ENCODE data around the gene CCDC148. TPM values are rescaled to one million over a fixed set of nuclear protein-coding genes. Genes with fewer than 3 reads are reported as not detected.
A peak's percentile ranks its signal among the peaks of the same experiment; 100 is the strongest.

The CCDC148 gene
- total and polyA plus RNA-seq, 10 of the 15 experiments (the other 5 are each of a cell fraction or from before 2014, with no cell fraction given) = 0.07 to 0.30 (median 0.18) TPM; not detected in 7

DNA sequence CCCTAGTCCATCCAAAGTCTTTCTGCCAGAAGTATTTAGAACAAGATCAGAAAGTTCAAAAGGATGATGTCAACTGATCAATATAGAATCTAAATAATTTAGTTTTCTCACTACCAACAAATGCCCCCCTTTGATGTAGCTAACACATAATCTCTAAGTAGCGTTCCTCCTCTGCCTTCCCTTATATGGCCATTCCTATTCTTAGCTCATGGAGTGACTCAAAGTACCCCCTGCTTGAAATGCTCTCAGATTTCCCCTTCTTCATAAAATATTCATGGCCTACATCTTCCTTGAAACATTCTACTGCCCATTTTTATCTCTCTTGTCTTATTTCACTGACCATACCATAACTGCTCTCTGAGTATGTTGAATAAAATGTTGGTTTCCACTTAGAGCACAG is 203.4 kb downstream of the CCDC148 start:
- Histone ChIP-seq H3K9ac (ENCODE audit: control insufficient read depth, insufficient read depth, low read length) (no peak overlapping the region), H3K9me3 (replicated peaks; ENCODE audit: control insufficient read depth, insufficient read depth, low read length) (no peaks in the 10 kb centered on the region), H4K20me1 (ENCODE audit: control insufficient read depth, insufficient read depth) (no peaks in the 10 kb centered on the region), H3K36me3 (ENCODE audit: control insufficient read depth in 2 of 2, insufficient read depth in 2 of 2, low read length in 1 of 2) (no peaks in the 10 kb centered on the region), H3K4me1 (ENCODE audit: control insufficient read depth, insufficient read depth, low read length) (no peaks in the 10 kb centered on the region), H3K27ac (ENCODE audit: control insufficient read depth, insufficient read depth) (no peak overlapping the region), H3K27me3 (replicated peaks in 1 of 2; ENCODE audit: control insufficient read depth in 2 of 2, insufficient read depth in 2 of 2, low read length in 1 of 2) (no peaks in the 10 kb centered on the region), H3K79me2 (ENCODE audit: control insufficient read depth, insufficient read depth, low read length) (no peaks in the 10 kb centered on the region), H3K4me3 (no peak overlapping the region), H3K4me2 (ENCODE audit: control insufficient read depth, insufficient read depth) (no peak overlapping the region), H2AFZ (ENCODE audit: control insufficient read depth, low read depth, low read length) (no peak overlapping the region)
- ChIA-PET SMC1A (ENCODE audit: uncharacterized antibody, unreplicated experiment) (no interaction called here), RAD21 (ENCODE audit: unreplicated experiment) (interaction anchor here (1.1 kb wide), 1 partner anchor 74 kb away, joined by 4 read pairs; no protein-coding TSS in a partner anchor), CTCF (interaction anchor here (0.9 kb wide), 1 partner anchor 38 kb away, joined by 3 read pairs; no protein-coding TSS in a partner anchor), POLR2A (no interaction called here)
- 0% methylated on average over 1 of the region's 1 CpG for WGBS (ENCODE audit: insufficient coverage, insufficient replicate concordance, low lambda C conversion rate, missing lambda C conversion rate)
- no peak for DNase-seq (ENCODE audit: low read depth, low spot score)
- in situ Hi-C loops (cut with MboI) = no loop called here
- FAIRE-seq = no peak
- intact Hi-C loops (cut with micrococcal nuclease; ENCODE audit: unreplicated experiment) = no loop called here
- no peak for ATAC-seq
- TF ChIP-seq RBBP5 (conservative IDR thresholded peaks at IDR 0.05) (no peak), TCF7 (IDR thresholded peaks at IDR 0.05; ENCODE audit: borderline replicate concordance) (no peak), DPF2 (IDR thresholded peaks at IDR 0.05) (no peak), SRF (IDR thresholded peaks at IDR 0.05; ENCODE audit: low read depth in 2 of 2, low read length in 2 of 2) (peak in 1 of 2 experiments; percentile 44; a peak in 1 of 4 replicates), HDAC2 (IDR thresholded peaks at IDR 0.05) (no peak)
- BruUV-seq (replicated peaks) = no TSS peak

GRCh38 chr2:158251356-158251755 is 205.2 kb downstream of the CCDC148 start:
- CTCF ChIA-PET = no interaction called here
- Histone ChIP-seq H2AFZ (ENCODE audit: control insufficient read depth, low read depth, low read length) (no peak overlapping the region), H3K4me3 (no peak overlapping the region), H3K36me3 (ENCODE audit: control insufficient read depth in 2 of 2, insufficient read depth in 2 of 2, low read length in 1 of 2) (no peaks in the 10 kb centered on the region), H4K20me1 (ENCODE audit: control insufficient read depth, insufficient read depth) (no peaks in the 10 kb centered on the region), H3K4me2 (ENCODE audit: control insufficient read depth, insufficient read depth) (no peak overlapping the region), H3K27me3 (replicated peaks in 1 of 2; ENCODE audit: control insufficient read depth in 2 of 2, insufficient read depth in 2 of 2, low read length in 1 of 2) (no peaks in the 10 kb centered on the region), H3K27ac (ENCODE audit: control insufficient read depth, insufficient read depth) (no peak overlapping the region), H3K9ac (ENCODE audit: control insufficient read depth, insufficient read depth, low read length) (no peak overlapping the region), H3K4me1 (ENCODE audit: control insufficient read depth, insufficient read depth, low read length) (no peaks in the 10 kb centered on the region), H3K9me3 (replicated peaks; ENCODE audit: control insufficient read depth, insufficient read depth, low read length) (no peaks in the 10 kb centered on the region), H3K79me2 (ENCODE audit: control insufficient read depth, insufficient read depth, low read length) (no peaks in the 10 kb centered on the region)
- DNase-seq (ENCODE audit: low read depth, low spot score) (no peak), ATAC-seq (no peak), FAIRE-seq (no peak)
- intact Hi-C loops (cut with micrococcal nuclease; ENCODE audit: unreplicated experiment) (no loop called here), in situ Hi-C loops (cut with MboI) (no loop called here)
- BruUV-seq (replicated peaks) = no TSS peak
- SMC1A ChIA-PET (ENCODE audit: uncharacterized antibody, unreplicated experiment) = no interaction called here
- RAD21 ChIA-PET (ENCODE audit: unreplicated experiment) = no interaction called here
- POLR2A ChIA-PET = no interaction called here
- 33% methylated on average over 3 of the region's 3 CpGs for WGBS (ENCODE audit: insufficient coverage, insufficient replicate concordance, low lambda C conversion rate, missing lambda C conversion rate)
- TF ChIP-seq, protein P1, sequence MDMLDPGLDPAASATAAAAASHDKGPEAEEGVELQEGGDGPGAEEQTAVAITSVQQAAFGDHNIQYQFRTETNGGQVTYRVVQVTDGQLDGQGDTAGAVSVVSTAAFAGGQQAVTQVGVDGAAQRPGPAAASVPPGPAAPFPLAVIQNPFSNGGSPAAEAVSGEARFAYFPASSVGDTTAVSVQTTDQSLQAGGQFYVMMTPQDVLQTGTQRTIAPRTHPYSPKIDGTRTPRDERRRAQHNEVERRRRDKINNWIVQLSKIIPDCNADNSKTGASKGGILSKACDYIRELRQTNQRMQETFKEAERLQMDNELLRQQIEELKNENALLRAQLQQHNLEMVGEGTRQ (IDR thresholded peaks at IDR 0.05; ENCODE audit: borderline replicate concordance, low read depth, low read length) = no peak
- no peak for TF ChIP-seq FOS (IDR thresholded peaks at IDR 0.05; ENCODE audit: borderline replicate concordance, extremely low read depth, insufficient read length)
- no peak for TF ChIP-seq ZNF217 (IDR thresholded peaks at IDR 0.05)
- TF ChIP-seq HCFC1 (IDR thresholded peaks at IDR 0.05; ENCODE audit: low read length) = no peak
- no peak for TF ChIP-seq RBBP5 (conservative IDR thresholded peaks at IDR 0.05)
- no peak for TF ChIP-seq ZNF24 (IDR thresholded peaks at IDR 0.05)
- TF ChIP-seq RCOR1 (conservative IDR thresholded peaks at IDR 0.05; ENCODE audit: low read depth, low read length) = no peak
- TF ChIP-seq RFX5 (IDR thresholded peaks at IDR 0.05; ENCODE audit: low read depth, low read length) = no peak
- no peak for TF ChIP-seq CREB1 (IDR thresholded peaks at IDR 0.05; ENCODE audit: low read depth)
- no peak for TF ChIP-seq ZNF622 (IDR thresholded peaks at IDR 0.05)
- TF ChIP-seq, protein P2, sequence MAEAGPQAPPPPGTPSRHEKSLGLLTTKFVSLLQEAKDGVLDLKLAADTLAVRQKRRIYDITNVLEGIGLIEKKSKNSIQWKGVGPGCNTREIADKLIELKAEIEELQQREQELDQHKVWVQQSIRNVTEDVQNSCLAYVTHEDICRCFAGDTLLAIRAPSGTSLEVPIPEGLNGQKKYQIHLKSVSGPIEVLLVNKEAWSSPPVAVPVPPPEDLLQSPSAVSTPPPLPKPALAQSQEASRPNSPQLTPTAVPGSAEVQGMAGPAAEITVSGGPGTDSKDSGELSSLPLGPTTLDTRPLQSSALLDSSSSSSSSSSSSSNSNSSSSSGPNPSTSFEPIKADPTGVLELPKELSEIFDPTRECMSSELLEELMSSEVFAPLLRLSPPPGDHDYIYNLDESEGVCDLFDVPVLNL (IDR thresholded peaks at IDR 0.05; ENCODE audit: low read depth, low read length) = no peak
- TF ChIP-seq ZNF384 (IDR thresholded peaks at IDR 0.05; ENCODE audit: borderline replicate concordance, low read depth, low read length) = no peak
- no peak for TF ChIP-seq ZBTB33 (IDR thresholded peaks at IDR 0.05)
- no peak for TF ChIP-seq HDAC2 (IDR thresholded peaks at IDR 0.05)
- no peak for TF ChIP-seq ATF7 (IDR thresholded peaks at IDR 0.05; ENCODE audit: low read depth)
